GM12801 (cell line): ENCODE data around the gene BBX.

ENCODE experiments used
- CTCF ChIP-seq: IDR thresholded peaks from one replicate; pipeline ENCODE4 v1.5.1; 2011; ENCODE audit warnings: control low read depth; ENCODE audit not compliant: insufficient read length; ENCODE audit errors: extremely low read depth

Gene BBX

DNA sequence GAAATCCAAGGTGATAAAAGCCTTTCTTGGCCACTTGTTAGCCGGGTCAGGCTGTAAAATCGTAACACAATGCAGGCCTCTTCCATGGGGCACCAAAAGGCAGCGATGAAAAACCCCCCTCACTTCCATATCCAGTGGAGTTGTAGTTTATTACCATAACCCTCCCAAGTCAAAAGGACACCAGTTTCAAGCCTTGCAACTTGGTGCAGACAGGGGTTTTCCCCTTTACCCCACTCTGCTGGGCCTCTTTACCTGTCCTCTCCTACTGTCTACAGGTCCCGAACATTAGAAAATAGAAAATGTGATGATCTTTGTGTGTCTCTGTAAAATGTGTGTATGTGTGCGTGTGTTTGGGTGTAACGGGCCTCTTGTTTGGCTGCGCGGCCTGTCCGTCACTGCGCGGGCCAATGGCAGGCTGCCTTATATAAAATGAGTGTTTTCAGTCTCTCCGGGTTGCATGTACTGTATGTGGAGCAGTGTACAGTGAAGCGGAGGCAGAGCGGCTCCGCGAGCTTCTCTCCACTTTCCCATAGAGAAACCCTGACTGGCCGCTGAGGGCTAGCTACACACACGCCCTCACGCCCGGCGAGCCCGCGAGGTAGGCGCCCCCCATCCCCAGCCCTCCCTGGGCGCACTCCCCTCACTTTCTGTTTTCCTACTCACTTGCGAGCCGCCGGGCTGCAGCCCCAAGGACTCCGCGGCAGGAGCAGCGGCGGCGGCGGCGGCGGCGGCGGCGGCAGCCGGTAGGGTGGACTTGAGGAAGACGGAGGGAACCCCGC, at the start of gene BBX:
TSS of gene BBX (plus strand) at position 453 of the 779 bp plus-strand sequence. CDS start 187,499 bp downstream, outside the sequence.
- no peak for TF ChIP-seq CTCF

- TF ChIP-seq CTCF, result no peak
These were observed 46.3 kb upstream of the BBX start for GRCh38 chr3:107476462-107476861.

DNA sequence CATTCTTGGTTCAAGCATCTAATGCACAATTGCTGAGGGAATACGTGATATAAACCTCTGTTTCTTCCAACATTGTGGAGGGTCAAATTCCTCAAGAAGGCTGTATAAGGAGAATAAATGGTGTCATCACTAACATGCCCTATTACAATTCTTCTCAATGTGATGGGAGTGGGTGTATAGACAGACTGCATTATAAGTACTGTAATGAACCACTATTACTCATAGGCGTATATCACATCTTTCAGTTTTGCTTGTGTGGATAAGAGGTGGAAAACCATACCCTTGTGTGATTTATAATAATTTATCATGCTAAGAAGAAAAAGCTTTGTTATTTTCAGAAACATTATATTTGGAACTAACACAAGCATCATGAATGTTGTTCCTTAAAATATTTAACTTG, 35.3 kb upstream of the BBX start:
- TF ChIP-seq CTCF, result no peak

DNA sequence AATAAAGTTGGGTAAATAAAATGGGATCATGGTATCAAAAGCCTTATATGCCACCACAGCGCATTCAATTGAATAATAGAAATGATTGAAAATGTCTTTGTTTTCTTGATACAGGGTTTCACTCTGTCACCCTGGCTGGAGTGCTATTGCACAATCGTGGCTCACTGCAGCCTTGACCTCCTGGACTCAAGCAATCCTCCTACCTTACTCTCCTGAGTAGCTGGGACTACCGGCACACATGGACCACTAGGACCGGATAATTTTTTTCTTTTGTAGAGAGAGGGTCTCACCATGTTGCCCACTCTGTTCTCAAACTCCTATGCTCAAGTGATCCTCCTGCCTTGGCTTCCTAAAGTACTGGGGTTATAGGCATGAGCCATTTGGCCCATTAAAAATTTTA, 33.8 kb upstream of the BBX start:
- no peak for TF ChIP-seq CTCF

DNA sequence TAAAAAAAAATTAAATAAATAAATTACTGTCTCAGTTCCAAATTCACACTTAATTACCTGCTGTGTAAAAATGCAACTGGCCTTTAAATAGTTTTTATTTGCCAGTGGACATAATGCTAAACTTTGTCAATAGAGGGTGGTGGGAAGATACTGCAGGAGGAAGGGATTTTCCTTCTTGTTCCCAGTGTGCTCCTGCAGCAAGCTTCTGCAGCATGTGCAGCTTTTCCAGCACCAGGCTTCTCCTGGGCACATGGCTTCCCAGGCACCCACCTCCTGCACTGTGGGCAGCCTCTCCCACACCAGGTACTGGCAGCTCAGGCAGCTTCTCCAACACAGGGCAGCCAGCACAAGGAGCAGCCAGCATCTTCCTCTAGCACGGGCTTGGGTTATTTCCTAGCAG, 29.6 kb upstream of the BBX start:
- no peak for TF ChIP-seq CTCF

DNA sequence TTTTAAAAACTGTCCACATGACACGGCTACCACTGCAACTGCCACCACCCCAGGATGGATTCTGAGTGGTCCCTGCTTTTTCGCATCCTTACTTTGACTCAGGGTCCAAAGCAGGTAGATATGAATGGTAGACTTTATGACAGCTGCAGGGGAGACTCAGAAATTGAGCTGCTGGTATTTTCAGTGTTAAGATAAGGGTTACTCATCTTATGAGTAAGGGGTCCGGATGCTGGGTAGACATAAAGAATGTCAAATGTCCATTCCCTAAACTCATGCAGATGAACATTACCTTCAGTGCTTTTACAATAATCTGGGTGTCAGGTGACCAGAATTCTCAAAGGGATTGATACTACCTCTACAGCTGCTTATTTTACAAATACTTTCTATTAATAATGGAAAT, 25.9 kb upstream of the BBX start:
- no peak for TF ChIP-seq CTCF

DNA sequence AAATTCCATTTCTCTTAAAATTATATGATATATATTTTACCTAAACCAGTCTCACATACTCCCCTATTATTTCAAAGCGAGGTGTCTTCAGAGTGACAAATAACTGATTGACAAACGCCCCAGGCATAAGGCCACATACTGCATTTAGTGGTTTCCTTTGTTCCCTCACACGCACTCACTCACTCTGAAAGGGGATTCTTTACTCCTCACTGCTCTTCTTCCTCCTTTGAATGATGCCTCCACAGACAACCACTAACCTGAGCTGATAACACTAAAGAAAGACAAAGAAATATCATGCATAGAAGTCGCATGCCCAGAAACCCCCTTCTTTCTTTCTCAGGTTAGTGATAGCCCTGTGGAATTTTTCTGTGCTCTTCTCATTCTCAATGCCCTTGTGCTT, 24.1 kb upstream of the BBX start:
- no peak for TF ChIP-seq CTCF

GRCh38 chr3:107506458-107506857, 16.3 kb upstream of the BBX start:
- no peak for TF ChIP-seq CTCF
